Loucy (cell line): Measurements from ENCODE around the gene CIC.

Experiments
- H2AFZ ChIP-seq: fragments of 200-600 bp; sonication (generic); 2 replicates; pipeline ENCODE4 v1.6.0; 2016; ENCODE audit warnings: antibody characterized with exemption, mild to moderate bottlenecking, low read length, moderate library complexity
- H3F3A ChIP-seq: fragments of 200-600 bp; 2 replicates; pipeline ENCODE4 v1.6.0; 2016; ENCODE audit warnings: antibody characterized with exemption, low read depth, mild to moderate bottlenecking
- H3K27me3 ChIP-seq: fragments of 200-600 bp; sonication (generic); 2 replicates; pipeline ENCODE4 v1.6.1; 2014; ENCODE audit warnings: low read length, mild to moderate bottlenecking; ENCODE audit not compliant: insufficient read depth, poor library complexity, severe bottlenecking
- H3K36me3 ChIP-seq: fragments of 200-600 bp; sonication (generic); 2 replicates; pipeline ENCODE4 v1.6.1; 2016; ENCODE audit warnings: low read length; ENCODE audit not compliant: insufficient read depth
- H3K4me1 ChIP-seq: fragments of 200-600 bp; sonication (generic); 2 replicates; pipeline ENCODE4 v1.5.1; 2014; ENCODE audit warnings: low read length, mild to moderate bottlenecking; ENCODE audit not compliant: insufficient read depth, poor library complexity, severe bottlenecking
- H3K4me2 ChIP-seq: fragments of 200-600 bp; sonication (generic); 2 replicates; pipeline ENCODE4 v1.6.0; 2014; ENCODE audit warnings: antibody characterized with exemption, low read length, low read depth, mild to moderate bottlenecking; ENCODE audit not compliant: poor library complexity, severe bottlenecking
- H3K4me3 ChIP-seq: fragments of 200-600 bp; sonication (generic); 2 replicates; pipeline ENCODE4 v1.5.1; 2014; ENCODE audit warnings: low read length, mild to moderate bottlenecking, mixed read lengths; ENCODE audit not compliant: poor library complexity, severe bottlenecking
- H3K79me2 ChIP-seq: fragments of 200-600 bp; sonication (generic); 2 replicates; pipeline ENCODE4 v1.6.1; 2014; ENCODE audit warnings: low read length; ENCODE audit not compliant: insufficient read depth
- H3K9ac ChIP-seq: fragments of 200-600 bp; sonication (generic); 2 replicates; pipeline ENCODE4 v1.6.0; 2014; ENCODE audit warnings: mild to moderate bottlenecking, low read depth, low read length, moderate library complexity; ENCODE audit not compliant: poor library complexity, severe bottlenecking
- H3K9me2 ChIP-seq: fragments of 200-600 bp; sonication (generic); replicated peaks from 2 replicates; pipeline ENCODE4 v1.6.1; 2016; ENCODE audit warnings: low read depth, low read length, mixed read lengths
- H3K9me3 ChIP-seq: fragments of 200-600 bp; sonication (generic); 2 replicates; pipeline ENCODE4 v1.6.1; 2014; ENCODE audit warnings: mild to moderate bottlenecking, antibody characterized with exemption, low read length, low read depth; ENCODE audit not compliant: insufficient read depth
- H4K20me1 ChIP-seq: fragments of 200-600 bp; sonication (generic); 2 replicates; pipeline ENCODE4 v1.6.0; 2014; ENCODE audit warnings: antibody characterized with exemption, low read length, mild to moderate bottlenecking; ENCODE audit not compliant: insufficient read depth, poor library complexity, severe bottlenecking
- EZH2phosphoT487 ChIP-seq: fragments of 200-600 bp; IDR thresholded peaks from 2 replicates; pipeline ENCODE4 v1.6.1; 2018; ENCODE audit warnings: antibody characterized with exemption, mild to moderate bottlenecking, moderate library complexity, borderline replicate concordance
- TF ChIP-seq, protein P1 (sequence below): fragments of 200-600 bp; sonication (generic); conservative IDR thresholded peaks from 2 replicates; pipeline ENCODE4 v1.5.1; 2014; ENCODE audit warnings: mild to moderate bottlenecking, antibody characterized with exemption, low read length

The CIC gene

DNA sequence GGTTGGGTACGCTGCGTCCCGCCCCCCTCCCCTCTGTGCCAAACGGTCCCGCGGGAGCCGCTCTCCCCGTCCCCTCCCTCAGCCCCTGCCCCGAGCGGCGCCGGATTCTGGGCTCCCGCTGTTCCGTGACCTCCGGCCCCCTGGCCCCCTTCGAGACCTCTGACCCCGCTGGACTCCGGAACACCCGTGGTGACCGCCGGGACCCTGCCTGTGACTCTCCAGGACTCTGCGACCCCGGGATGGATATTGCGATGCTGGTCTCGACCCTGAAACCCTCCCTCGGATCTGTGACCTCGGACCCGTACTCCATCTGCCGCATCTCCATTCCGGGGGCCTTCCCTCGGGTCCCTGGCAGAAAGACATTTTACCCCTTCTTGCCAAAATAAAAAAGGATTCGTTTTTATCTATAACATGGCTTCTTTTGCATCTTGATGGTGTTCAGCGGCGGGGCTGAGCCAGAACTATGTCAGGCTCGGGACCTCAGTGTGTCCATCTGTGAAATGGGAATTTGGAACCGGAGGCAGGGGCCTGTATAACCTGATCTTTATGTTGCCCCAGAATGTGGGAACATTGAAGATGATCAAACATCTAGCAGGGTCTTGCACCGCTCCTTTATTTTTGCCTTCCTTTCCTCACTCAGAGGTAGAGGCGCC, 55.7 kb downstream of the CIC start:
- Histone ChIP-seq H3F3A (no peaks in the 10 kb centered on the region), H3K9ac (peak overlapping the region; percentile 6), H3K36me3 (no peaks in the 10 kb centered on the region), H4K20me1 (peaks cover 17% of the 10 kb centered on the region), H3K9me3 (no peaks in the 10 kb centered on the region), H3K9me2 (no peaks in the 10 kb centered on the region), H3K4me2 (no peak overlapping the region), H3K79me2 (peaks cover 34% of the 10 kb centered on the region), H2AFZ (peak overlapping the region; percentile 89), H3K4me1 (peaks cover 27% of the 10 kb centered on the region), H3K4me3 (no peak overlapping the region), H3K27me3 (no peaks in the 10 kb centered on the region)
- TF ChIP-seq, protein P1, sequence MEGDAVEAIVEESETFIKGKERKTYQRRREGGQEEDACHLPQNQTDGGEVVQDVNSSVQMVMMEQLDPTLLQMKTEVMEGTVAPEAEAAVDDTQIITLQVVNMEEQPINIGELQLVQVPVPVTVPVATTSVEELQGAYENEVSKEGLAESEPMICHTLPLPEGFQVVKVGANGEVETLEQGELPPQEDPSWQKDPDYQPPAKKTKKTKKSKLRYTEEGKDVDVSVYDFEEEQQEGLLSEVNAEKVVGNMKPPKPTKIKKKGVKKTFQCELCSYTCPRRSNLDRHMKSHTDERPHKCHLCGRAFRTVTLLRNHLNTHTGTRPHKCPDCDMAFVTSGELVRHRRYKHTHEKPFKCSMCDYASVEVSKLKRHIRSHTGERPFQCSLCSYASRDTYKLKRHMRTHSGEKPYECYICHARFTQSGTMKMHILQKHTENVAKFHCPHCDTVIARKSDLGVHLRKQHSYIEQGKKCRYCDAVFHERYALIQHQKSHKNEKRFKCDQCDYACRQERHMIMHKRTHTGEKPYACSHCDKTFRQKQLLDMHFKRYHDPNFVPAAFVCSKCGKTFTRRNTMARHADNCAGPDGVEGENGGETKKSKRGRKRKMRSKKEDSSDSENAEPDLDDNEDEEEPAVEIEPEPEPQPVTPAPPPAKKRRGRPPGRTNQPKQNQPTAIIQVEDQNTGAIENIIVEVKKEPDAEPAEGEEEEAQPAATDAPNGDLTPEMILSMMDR, result peak; percentile 89
- no peak for TF ChIP-seq EZH2phosphoT487

- TF ChIP-seq, protein P1, result no peak
- no peak for TF ChIP-seq EZH2phosphoT487
- Histone ChIP-seq H3K9me2 (no peaks in the 10 kb centered on the region), H3K4me2 (peak within 1 kb of the TSS; percentile 92), H3K9ac (peak within 1 kb of the TSS; percentile 89), H4K20me1 (peaks cover 17% of the 10 kb centered on the region), H3F3A (no peaks in the 10 kb centered on the region), H3K4me3 (peak within 1 kb of the TSS; percentile 85), H3K79me2 (peaks cover 38% of the 10 kb centered on the region), H3K9me3 (no peaks in the 10 kb centered on the region), H3K27me3 (no peaks in the 10 kb centered on the region), H3K4me1 (peaks cover 30% of the 10 kb centered on the region), H3K36me3 (no peaks in the 10 kb centered on the region), H2AFZ (peak within 1 kb of the TSS; percentile 89)
These were observed 56.4 kb downstream of the CIC start, which contains the start of gene MEGF8 for GRCh38 chr19:42325308-42325895. TSS of gene MEGF8 (plus strand) at chr19:42325635. CDS start at chr19:42326244, 609 bp downstream.

- peaks cover 30% of the 10 kb centered on the region for H3K4me1 ChIP-seq
- H3K9me2 ChIP-seq, result no peaks in the 10 kb centered on the region
- H3K4me2 ChIP-seq, result peak overlapping the region; percentile 92
- no peaks in the 10 kb centered on the region for H3K36me3 ChIP-seq
- H3K27me3 ChIP-seq, result no peaks in the 10 kb centered on the region
- TF ChIP-seq, protein P1, result peak; percentile 50
- TF ChIP-seq EZH2phosphoT487, result no peak
- peaks cover 17% of the 10 kb centered on the region for H4K20me1 ChIP-seq
- peak overlapping the region; percentile 89 for H3K9ac ChIP-seq
- peak overlapping the region; percentile 59 for H2AFZ ChIP-seq
- H3F3A ChIP-seq, result no peaks in the 10 kb centered on the region
- H3K4me3 ChIP-seq, result peak overlapping the region; percentile 85
- H3K79me2 ChIP-seq, result peaks cover 45% of the 10 kb centered on the region
- H3K9me3 ChIP-seq, result no peaks in the 10 kb centered on the region
These were observed 57.1 kb downstream of the CIC start for GRCh38 chr19:42325896-42326771.
